OCI-M1 (cell line): ENCODE data around the gene ETS2.

Source experiments
- DNase-seq: peaks from one replicate; lab custom pipeline; 2025; lab: John Stamatoyannopoulos, UW

The ETS2 gene

DNA sequence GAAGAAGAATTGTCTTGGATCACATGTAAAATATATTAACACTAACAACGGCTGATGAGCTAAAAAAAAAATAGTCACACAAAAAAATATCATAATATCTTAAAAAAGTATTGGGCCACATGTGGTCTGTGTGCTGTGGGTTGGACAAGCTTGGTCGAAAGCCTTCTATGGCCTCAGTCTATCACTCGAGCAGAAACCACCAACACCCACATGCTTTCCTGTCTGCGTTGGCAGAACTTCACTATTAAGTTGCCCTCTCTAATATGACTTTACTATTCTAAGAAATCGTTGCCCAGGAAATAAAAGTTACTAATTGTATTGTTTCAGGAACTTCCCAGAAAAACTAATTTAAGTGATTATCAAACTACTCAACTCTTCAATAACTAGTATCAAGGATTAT lies 28.2 kb upstream of the ETS2 start:
- DNase-seq: no peak

GRCh38 chr21:38780879-38781278 lies 24.9 kb upstream of the ETS2 start:
- peak; percentile 51 for DNase-seq

- DNase-seq: no peak
Observed at GRCh38 chr21:38784458-38785266, 21.1 kb upstream of the ETS2 start.

GRCh38 chr21:38785483-38785882 lies 20.2 kb upstream of the ETS2 start:
- DNase-seq: no peak

DNA sequence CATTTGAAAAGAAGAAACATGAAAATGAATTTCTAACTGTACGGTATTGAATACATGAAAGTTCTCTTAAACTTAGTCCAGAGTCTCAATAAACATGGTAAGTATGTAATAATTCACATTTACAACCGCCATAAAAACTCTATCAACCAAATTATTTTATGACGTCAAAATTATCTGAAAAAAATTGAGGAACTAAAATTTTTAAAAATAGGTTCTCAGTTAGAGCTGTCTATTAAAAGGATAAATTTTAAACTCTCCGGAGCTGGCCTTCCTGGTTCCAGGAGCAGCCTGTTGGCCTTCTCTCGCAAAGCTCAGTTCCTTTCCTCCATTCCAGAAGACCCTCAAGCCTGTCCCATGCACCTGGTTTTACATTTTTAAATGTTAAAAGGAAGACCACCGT lies 18.7 kb upstream of the ETS2 start:
- no peak for DNase-seq

GRCh38 chr21:38787461-38788274 lies 18.1 kb upstream of the ETS2 start:
- peak; percentile 36 for DNase-seq

- DNase-seq: no peak
Observed at GRCh38 chr21:38788275-38788905, 17.3 kb upstream of the ETS2 start.

DNA sequence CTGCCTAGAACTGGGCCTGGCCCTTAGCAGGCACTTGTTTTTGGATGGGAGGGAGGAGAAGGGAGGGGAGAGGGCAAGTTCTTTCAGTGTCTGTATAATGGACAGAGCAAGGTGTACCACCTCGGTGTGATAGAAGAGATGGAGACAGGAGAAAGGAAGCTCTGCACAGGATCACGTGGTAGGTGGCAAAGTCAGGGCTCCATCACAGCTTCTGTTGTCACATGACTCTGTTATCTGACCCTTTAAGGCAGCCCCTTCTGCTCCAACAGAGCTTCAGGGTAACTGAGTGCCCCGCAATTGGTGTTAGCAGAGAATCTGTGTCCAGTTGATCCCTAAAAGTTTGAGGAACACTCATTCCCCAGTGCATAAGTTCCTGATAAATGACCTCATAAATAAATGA lies 16.5 kb upstream of the ETS2 start:
- DNase-seq: no peak

DNA sequence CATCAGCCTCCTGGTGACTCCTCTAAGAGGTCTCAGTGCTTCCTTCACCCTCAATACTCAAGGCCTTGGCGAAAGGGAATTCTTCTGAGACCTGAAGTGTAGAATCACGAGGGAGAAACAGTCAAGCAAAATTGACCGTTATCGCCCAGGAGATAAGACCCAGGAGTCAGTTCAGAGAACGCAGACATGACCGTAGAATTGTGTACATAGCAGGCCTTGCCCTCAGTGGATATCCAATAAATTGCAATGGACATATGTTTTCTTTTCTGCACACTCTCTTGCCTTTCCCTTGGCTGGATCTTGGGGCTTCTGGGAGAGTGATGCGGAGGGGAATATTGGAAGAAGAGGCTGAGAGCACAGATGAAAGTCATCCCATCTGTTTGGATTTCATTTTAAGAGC lies 15.7 kb upstream of the ETS2 start:
- DNase-seq: no peak

GRCh38 chr21:38790961-38791360 lies 14.8 kb upstream of the ETS2 start:
- DNase-seq: no peak

DNA sequence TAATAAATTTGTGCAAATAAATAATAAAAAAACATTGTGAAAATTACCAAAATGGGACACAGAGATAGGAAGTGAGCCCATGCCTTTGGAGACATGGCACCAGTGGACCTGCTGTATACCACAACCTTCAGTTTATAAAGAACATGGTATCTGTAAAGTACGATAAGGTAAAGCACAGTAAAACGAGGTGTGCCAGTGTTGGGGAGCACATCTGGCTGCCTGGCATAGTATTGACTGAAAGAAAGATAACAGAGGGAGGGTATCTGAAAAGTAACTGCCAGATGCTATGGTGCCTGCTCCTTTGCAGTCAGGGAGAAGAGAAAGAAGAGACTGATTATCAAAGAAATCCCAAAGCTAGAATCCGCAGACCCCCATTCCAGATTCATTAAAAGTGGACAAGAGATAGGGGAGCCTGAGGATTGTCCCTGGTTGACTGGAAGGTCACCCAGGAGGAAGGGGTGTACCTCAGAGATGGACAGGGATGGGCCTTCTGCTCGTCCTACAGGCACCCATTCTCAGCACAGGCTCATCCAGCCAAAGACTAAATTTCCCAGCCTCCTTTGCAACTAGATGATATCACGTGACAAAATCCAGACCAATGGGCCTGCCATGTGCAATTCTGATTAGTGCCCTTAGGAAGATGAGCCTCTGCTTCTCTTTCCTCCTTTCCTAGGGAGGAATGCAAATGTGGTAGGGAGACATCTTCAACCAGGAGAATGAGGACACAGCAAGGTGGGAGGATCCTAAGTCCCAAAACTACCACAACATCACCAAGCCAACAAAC lies 12.9 kb upstream of the ETS2 start:
- no peak for DNase-seq

DNA sequence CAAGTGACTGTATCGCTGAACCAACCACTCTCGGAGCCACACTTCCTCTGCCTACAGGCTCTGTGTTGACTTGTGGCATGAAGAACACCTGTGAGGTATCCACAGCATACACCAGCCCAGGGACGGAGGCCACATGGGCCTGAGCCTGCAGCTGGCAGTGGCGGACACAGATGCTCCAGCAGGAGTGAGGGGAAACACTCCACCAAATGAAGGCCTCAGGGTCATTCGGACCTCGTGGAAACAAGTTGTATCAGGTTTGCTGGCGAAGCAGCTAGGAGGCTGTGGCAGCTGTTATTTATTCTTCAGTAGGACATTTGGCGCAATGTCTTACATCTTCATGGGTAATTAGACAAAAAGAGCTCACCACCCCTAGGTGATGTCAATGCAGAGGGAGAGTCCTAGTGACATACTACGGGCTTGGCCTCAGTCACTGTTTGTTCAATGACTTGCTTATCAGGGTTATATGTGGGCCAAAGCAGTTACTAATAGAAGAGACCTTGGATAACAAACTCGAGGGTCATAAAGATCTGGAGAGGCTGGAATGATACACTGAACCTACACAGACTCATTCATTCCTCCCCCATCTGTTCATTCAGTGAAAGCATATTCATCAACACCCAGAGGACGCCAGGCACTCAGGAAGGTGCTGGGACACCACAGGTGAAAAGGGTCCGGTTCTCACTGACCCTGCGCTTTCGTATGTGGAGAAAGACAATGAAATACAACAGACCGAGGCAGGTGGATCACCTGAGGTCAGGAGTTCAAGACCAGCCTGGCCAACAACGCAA lies 11.6 kb upstream of the ETS2 start:
- DNase-seq: no peak

DNA sequence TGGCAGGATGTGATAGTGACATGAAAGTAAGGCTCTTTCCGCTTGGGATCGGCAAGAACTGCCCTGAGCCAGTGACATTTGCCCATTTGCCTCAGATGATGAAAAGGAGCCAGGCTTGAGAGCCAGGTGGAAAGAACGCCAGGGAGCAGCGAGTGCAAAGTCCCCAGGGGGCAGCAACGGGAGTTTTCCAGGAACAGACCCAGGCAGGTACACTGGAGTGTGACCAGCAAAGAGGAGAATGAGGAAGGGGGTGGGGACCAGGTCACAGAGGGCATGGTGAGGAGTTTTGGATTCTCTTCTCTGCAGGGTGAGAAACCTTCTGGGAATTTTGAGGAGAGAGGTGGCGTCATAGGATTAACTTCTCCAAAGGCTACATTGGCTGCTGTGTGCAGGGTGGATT lies 10.8 kb upstream of the ETS2 start:
- DNase-seq: no peak

GRCh38 chr21:38795475-38795874 lies 10.3 kb upstream of the ETS2 start:
- no peak for DNase-seq

DNA sequence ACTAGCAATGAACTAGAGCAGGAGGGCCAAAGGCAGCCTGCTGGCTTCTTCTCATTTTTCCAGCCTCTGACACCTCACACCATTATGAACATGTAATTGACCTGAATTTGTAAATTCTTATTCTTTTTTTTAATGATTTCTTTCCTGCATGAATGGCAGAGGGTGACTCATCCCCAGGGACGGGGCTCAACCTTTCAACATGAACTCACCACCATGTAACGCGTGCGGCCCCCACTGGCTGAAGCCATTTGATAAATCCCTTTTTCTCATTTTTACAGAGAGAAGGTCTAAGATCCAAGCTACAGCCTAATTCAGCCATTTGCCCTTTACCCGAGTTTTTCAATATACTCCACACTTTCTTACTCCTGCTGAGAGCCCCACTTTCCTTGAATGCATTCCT lies 9.3 kb upstream of the ETS2 start:
- no peak for DNase-seq

- DNase-seq: peak; percentile 80
Observed at GRCh38 chr21:38797470-38797869, 8.3 kb upstream of the ETS2 start.

DNA sequence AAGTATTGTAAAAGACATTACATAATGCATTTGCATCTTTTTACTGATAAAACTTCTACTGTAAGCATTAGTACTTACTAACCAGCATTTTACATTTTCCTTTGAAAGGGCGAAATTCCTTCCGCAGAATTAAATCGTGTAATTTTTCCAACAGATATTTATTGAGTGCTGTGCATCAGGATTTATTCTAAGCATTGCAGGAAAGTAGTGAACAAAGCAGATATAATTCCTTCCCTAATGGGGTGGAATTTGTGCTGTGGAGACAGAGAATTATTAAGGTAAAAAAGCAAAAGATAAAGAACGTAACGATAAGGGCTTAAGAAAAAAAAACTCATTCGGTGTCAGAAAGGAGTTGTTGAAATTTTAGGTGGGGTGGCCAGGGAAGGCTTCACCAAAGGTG lies 7.6 kb upstream of the ETS2 start:
- DNase-seq: no peak

DNA sequence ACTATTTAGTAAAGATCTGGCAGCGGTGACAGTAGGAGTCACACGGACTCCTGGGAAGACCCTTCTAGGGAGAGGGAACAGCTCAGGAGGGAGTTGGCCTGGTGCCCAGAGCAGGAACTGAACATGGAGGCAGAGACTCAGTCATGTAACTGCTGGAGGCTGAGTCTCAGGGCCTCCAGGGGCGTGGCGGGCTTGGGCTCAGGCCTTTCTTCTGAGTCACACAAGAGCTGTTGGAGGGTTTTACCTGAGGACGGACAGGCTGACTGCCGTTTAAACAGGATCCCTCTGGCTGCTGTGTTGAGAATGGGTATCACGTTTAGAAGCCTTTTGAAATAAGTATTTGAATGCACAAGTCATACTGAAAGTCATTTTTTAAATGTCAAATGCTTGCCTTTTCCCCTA lies 7.2 kb upstream of the ETS2 start:
- no peak for DNase-seq

DNA sequence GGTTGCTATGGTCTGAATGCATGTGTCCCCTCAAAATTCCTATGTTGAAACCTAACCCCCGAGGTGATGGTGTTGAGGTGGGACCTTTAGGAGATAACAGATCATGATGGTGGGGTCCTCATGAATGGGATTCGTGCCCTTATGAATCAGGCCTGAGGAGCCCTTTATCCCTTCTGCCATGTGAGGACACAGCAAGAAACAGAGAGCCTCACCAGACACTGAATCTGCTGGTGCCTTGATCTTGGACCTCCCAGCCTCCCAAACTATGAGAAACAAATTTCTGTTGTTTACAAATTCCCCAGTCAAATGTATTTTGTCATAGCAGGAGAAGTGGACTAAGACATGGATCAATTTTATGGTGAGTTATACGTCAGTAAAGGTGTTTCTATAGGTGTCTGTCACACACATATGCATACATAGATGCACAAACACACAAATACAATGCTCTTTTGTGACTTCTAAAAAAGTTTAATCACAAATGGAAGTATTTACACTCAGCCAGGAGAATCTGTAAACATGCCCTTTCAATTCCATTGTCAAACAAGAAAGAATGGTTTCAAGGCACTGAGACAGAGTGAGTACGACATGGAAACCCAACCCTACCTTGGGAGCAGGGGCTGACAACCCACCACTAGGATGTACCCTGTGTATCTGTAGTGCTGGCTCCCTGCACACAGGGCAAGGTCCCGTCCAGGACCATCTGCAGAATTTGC lies 5.5 kb upstream of the ETS2 start:
- no peak for DNase-seq

GRCh38 chr21:38800924-38801744 lies 4.6 kb upstream of the ETS2 start:
- no peak for DNase-seq
